Gastrocnemius medialis (tissue), 4 donors: Measurements from ENCODE around the gene MS4A4E. TPM values are rescaled to one million over a fixed set of nuclear protein-coding genes. Genes with fewer than 3 reads are reported as not detected.

Experiments used
- ATAC-seq, 2 donors: fragments of 150-250 bp; one replicate each; pipeline ENCODE4 v1.9.1; 2016
- DNase-seq, 2 donors: peaks; one replicate each; pipeline ENCODE4 v3.0.0-alpha.2; 2019
- H3K27ac ChIP-seq, 4 donors: fragments of 200-600 bp; sonication (generic); 1 replicate in 1 of 4; 2 replicates in 3 of 4; pipeline ENCODE4 v1.5.1; 2016 to 2018; ENCODE audit warnings: mild to moderate bottlenecking in 2 of 4, moderate library complexity in 1 of 4
- H3K27me3 ChIP-seq, 3 donors: fragments of 200-600 bp; sonication (generic) in 2 of 3; 1 replicate in 1 of 3; 2 replicates in 2 of 3; pipeline versions ENCODE4 v1.5.1 to v1.6.0; 2016 to 2019; ENCODE audit warnings: mild to moderate bottlenecking in 1 of 3, moderate library complexity in 1 of 3
- H3K36me3 ChIP-seq, 2 donors: fragments of 200-600 bp; sonication (generic) in 1 of 2; one replicate each; pipeline ENCODE4 v1.5.1; 2017 to 2018
- H3K4me1 ChIP-seq, 2 donors: fragments of 200-600 bp; sonication (generic) in 1 of 2; one replicate each; pipeline ENCODE4 v1.5.1; 2016 to 2017; ENCODE audit warnings: mild to moderate bottlenecking in 2 of 2
- H3K4me3 ChIP-seq, 4 donors: fragments of 200-600 bp; sonication (generic) in 3 of 4; 1 replicate in 1 of 4; 2 replicates in 3 of 4; pipeline ENCODE4 v1.5.1; 2016 to 2019; ENCODE audit warnings: mild to moderate bottlenecking in 2 of 4
- H3K9me3 ChIP-seq, 3 donors: fragments of 200-600 bp; sonication (generic) in 2 of 3; 1 replicate in 1 of 3; 2 replicates in 2 of 3; pipeline ENCODE4 v1.5.1; 2016 to 2019
- CTCF ChIP-seq, 5 experiments: fragments of 450-650 bp in 3 of 5; fragments of 200-600 bp in 2 of 5; sonication (generic) in 2 of 5; IDR thresholded peaks in 4 of 5; conservative IDR thresholded peaks in 1 of 5; 1 replicate in 4 of 5; 2 replicates in 1 of 5; pipeline ENCODE4 v1.5.1; 2016 to 2019; ENCODE audit warnings: antibody characterized with exemption in 5 of 5, mild to moderate bottlenecking in 3 of 5, moderate library complexity in 3 of 5
- POLR2A ChIP-seq, 2 donors: fragments of 450-650 bp; IDR thresholded peaks; one replicate each; pipeline ENCODE4 v1.6.1; 2017; ENCODE audit warnings: antibody characterized with exemption in 2 of 2, mild to moderate bottlenecking in 2 of 2, moderate library complexity in 2 of 2
- in situ Hi-C, 4 donors: fragments of 200-750 bp; cut with MboI; loops; one replicate each; pipeline versions ENCODE4 v1.15.0 to v1.8.0; 2017; ENCODE audit warnings: low sequenced_read_pairs in 4 of 4
- intact Hi-C: fragments of 100-400 bp; cut with DNase I; formaldehyde crosslinking; loops from one replicate; pipeline ENCODE4 v1.15.1; 2023; ENCODE audit warnings: low total_unique reads
- total RNA-seq, 4 donors: library from RNA; depleted of rRNA; stranded (reverse); fragments of >200 nt; gene quantifications; one replicate each; pipeline versions ENCODE4 v1.1.0 to v1.2.3, GENCODE V29; 2016

Gene MS4A4E
- total RNA-seq, 4 donors from 2014 or later, result 2.8 TPM; not detected in 3

- DNase-seq (no peak), ATAC-seq (no peak)
- H3K27me3 ChIP-seq, result no peaks in the 10 kb centered on the region
- no peak overlapping the region for H3K27ac ChIP-seq
- H3K4me3 ChIP-seq, result no peak overlapping the region
- H3K4me1 ChIP-seq, result no peaks in the 10 kb centered on the region
- TF ChIP-seq CTCF (IDR thresholded peaks at IDR 0.05 in 4 of 5, conservative IDR thresholded peaks at IDR 0.05 in 1 of 5) (no peak), POLR2A (IDR thresholded peaks at IDR 0.05) (no peak)
- in situ Hi-C loops (loop anchor here in 1 of 4 donors (25.0 kb wide), 1 partner anchor 98 kb away; the partner anchor contains the start of gene MS4A2), intact Hi-C loops (no loop called here)
- no peaks in the 10 kb centered on the region for H3K9me3 ChIP-seq
- no peaks in the 10 kb centered on the region for H3K36me3 ChIP-seq
These were observed 58.0 kb downstream of the MS4A4E start for GRCh38 chr11:60184824-60185511.

GRCh38 chr11:60183591-60184205 is 59.2 kb downstream of the MS4A4E start:
- no peaks in the 10 kb centered on the region for H3K36me3 ChIP-seq
- intact Hi-C loops (no loop called here), in situ Hi-C loops (loop anchor here in 1 of 4 donors (25.0 kb wide), 1 partner anchor 96 kb away; the partner anchor contains the start of gene MS4A2)
- TF ChIP-seq POLR2A (IDR thresholded peaks at IDR 0.05), result no peak
- TF ChIP-seq CTCF (IDR thresholded peaks at IDR 0.05 in 4 of 5, conservative IDR thresholded peaks at IDR 0.05 in 1 of 5), result no peak
- H3K4me3 ChIP-seq, result no peak overlapping the region
- no peaks in the 10 kb centered on the region for H3K27me3 ChIP-seq
- H3K9me3 ChIP-seq, result no peaks in the 10 kb centered on the region
- peak overlapping the region in 1 of 4 donors; percentile 22 for H3K27ac ChIP-seq
- ATAC-seq (no peak), DNase-seq (no peak)
- no peaks in the 10 kb centered on the region for H3K4me1 ChIP-seq

GRCh38 chr11:60182541-60183330 is 60.2 kb downstream of the MS4A4E start, which contains the start of gene MS4A6A:
Gene MS4A6A (minus strand): TSS chr11:60183083. CDS start chr11:60181727, 1,356 bp downstream.
- in situ Hi-C loops, result loop anchor here in 1 of 4 donors (25.0 kb wide), 1 partner anchor 95 kb away; the partner anchor contains the start of gene MS4A2

More at GRCh38 chr11:60182541-60183330, 60.2 kb downstream of the MS4A4E start, which contains the start of gene MS4A6A:
- Histone ChIP-seq H3K36me3 (no peaks in the 10 kb centered on the region), H3K4me3 (peak within 1 kb of the TSS in 2 of 4 donors; percentile 5 to 25), H3K4me1 (no peaks in the 10 kb centered on the region), H3K9me3 (no peaks in the 10 kb centered on the region), H3K27me3 (no peaks in the 10 kb centered on the region), H3K27ac (peak within 1 kb of the TSS in 3 of 4 donors; percentile 2 to 35 (median 22))
- ATAC-seq, result no peak
- intact Hi-C loops, result no loop called here
- no peak for DNase-seq
- TF ChIP-seq POLR2A (IDR thresholded peaks at IDR 0.05) (peak in 1 of 2 donors; percentile 32), CTCF (IDR thresholded peaks at IDR 0.05 in 4 of 5, conservative IDR thresholded peaks at IDR 0.05 in 1 of 5) (no peak)
